Peyer's patch (tissue), 4 donors: ENCODE measurements around the gene DCC. TPM values are rescaled to one million over a fixed set of nuclear protein-coding genes. Genes with fewer than 3 reads are reported as not detected.

Experiments used
- DNase-seq, 3 donors: peaks; one replicate each; pipeline ENCODE4 v3.0.0-alpha.2; 2017 to 2019
- H3K27ac ChIP-seq, 4 donors: fragments of 200-600 bp; sonication (generic); one replicate each; pipeline ENCODE4 v1.5.1; 2016 to 2019
- H3K27me3 ChIP-seq, 2 donors: fragments of 200-600 bp; sonication (generic); one replicate each; pipeline ENCODE4 v1.5.1; 2019
- H3K36me3 ChIP-seq, 3 donors: fragments of 200-600 bp; sonication (generic); one replicate each; pipeline ENCODE4 v1.5.1; 2016 to 2019
- H3K4me1 ChIP-seq, 4 donors: fragments of 200-600 bp; sonication (generic); one replicate each; pipeline ENCODE4 v1.5.1; 2016 to 2019
- H3K4me3 ChIP-seq, 4 donors: fragments of 200-600 bp; sonication (generic); 1 replicate in 3 of 4; 2 replicates in 1 of 4; pipeline ENCODE4 v1.5.1; 2016 to 2019; ENCODE audit warnings: mild to moderate bottlenecking in 1 of 4
- H3K9me3 ChIP-seq, 4 donors: fragments of 200-600 bp; sonication (generic); one replicate each; pipeline ENCODE4 v1.5.1; 2016 to 2019; ENCODE audit warnings: mild to moderate bottlenecking in 1 of 4
- POLR2A ChIP-seq, 2 donors: fragments of 450-650 bp; IDR thresholded peaks; one replicate each; pipeline ENCODE4 v1.5.1; 2017; ENCODE audit warnings: antibody characterized with exemption in 2 of 2, mild to moderate bottlenecking in 2 of 2, moderate library complexity in 2 of 2
- total RNA-seq, 4 donors: library from RNA; depleted of rRNA; stranded (reverse); fragments of >200 nt; gene quantifications; one replicate each; pipeline ENCODE4 v1.1.0, GENCODE V29; 2016
- TF ChIP-seq, protein P1 (sequence below), 6 experiments: fragments of 450-650 bp in 4 of 6; fragments of 200-600 bp in 2 of 6; sonication (generic) in 1 of 6; IDR thresholded peaks; one replicate each; pipeline ENCODE4 v1.5.1; 2017 to 2019; ENCODE audit warnings: antibody characterized with exemption in 6 of 6, mild to moderate bottlenecking in 3 of 6, moderate library complexity in 1 of 6

DCC gene
- total RNA-seq, 4 donors from 2014 or later: 0.13 TPM; not detected in 3

DNA sequence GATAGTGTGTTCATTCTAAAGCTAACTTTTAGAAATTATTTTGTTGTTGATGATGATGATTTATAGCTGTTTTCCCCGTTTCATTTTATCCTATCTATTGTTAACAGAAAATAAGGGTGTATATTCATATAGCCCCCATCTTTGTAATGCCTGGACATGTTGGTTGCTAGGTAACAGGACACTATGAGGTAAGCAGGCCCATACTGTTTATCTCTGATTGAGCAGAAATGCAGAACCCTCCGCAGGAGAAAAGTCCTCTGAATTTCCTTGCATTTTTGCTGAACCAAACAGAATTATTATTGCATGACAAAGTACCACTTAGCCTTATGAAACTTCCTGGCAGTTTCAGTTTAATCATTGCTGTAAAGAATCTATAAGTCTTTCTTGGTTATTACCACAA, 339.4 kb downstream of the DCC start:
- Histone ChIP-seq H3K27me3 (no peaks in the 10 kb centered on the region), H3K36me3 (no peaks in the 10 kb centered on the region), H3K27ac (no peak overlapping the region), H3K4me1 (no peaks in the 10 kb centered on the region), H3K4me3 (no peak overlapping the region), H3K9me3 (no peaks in the 10 kb centered on the region)
- TF ChIP-seq POLR2A (IDR thresholded peaks at IDR 0.05): no peak
- TF ChIP-seq, protein P1, sequence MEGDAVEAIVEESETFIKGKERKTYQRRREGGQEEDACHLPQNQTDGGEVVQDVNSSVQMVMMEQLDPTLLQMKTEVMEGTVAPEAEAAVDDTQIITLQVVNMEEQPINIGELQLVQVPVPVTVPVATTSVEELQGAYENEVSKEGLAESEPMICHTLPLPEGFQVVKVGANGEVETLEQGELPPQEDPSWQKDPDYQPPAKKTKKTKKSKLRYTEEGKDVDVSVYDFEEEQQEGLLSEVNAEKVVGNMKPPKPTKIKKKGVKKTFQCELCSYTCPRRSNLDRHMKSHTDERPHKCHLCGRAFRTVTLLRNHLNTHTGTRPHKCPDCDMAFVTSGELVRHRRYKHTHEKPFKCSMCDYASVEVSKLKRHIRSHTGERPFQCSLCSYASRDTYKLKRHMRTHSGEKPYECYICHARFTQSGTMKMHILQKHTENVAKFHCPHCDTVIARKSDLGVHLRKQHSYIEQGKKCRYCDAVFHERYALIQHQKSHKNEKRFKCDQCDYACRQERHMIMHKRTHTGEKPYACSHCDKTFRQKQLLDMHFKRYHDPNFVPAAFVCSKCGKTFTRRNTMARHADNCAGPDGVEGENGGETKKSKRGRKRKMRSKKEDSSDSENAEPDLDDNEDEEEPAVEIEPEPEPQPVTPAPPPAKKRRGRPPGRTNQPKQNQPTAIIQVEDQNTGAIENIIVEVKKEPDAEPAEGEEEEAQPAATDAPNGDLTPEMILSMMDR (IDR thresholded peaks at IDR 0.05): no peak
- no peak for DNase-seq

DNA sequence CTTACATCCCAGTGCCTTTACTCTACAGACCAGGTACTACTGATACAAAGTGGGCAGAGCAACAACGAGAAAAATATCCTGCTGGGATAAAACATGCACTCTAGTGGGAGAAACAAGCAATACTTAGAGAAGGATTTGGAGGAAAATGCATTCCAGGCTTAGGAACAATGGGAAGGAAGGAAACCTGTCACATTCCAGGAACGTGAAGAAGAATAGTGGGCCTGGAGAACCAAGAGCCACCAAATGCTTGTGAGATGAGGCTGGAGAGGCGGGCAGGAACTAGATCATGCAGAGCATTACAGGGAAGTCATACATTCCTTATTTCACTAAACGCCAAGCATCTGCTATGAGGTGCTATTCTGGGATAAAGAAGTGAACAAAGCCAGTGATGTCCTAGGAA, 342.3 kb downstream of the DCC start:
- Histone ChIP-seq H3K9me3 (no peaks in the 10 kb centered on the region), H3K27ac (no peak overlapping the region), H3K36me3 (no peaks in the 10 kb centered on the region), H3K4me1 (no peaks in the 10 kb centered on the region), H3K4me3 (no peak overlapping the region), H3K27me3 (no peaks in the 10 kb centered on the region)
- TF ChIP-seq, protein P1 (IDR thresholded peaks at IDR 0.05): no peak
- TF ChIP-seq POLR2A (IDR thresholded peaks at IDR 0.05): no peak
- no peak for DNase-seq

DNA sequence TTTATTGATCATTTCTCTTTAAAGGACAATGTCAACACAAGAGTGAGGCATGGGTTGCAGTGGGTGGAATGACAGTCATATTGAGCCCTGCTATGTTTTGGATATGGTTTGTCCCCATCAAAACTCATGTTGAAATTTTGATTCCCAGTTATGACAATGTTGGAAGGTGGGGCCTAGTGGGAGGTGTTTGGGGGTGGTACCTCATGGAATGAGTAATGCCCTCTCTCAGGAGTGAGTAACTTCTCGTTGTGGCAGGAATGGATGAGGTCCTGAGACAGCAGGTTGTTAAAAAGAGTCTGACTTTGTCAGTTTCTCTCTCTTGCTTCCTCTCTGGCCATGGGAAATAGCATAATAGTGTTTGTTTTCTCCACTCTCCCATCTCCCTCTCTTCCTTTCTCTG, 345.3 kb downstream of the DCC start:
- Histone ChIP-seq H3K27ac (no peak overlapping the region), H3K4me1 (no peaks in the 10 kb centered on the region), H3K36me3 (no peaks in the 10 kb centered on the region), H3K4me3 (no peak overlapping the region), H3K27me3 (no peaks in the 10 kb centered on the region), H3K9me3 (no peaks in the 10 kb centered on the region)
- DNase-seq: no peak
- TF ChIP-seq, protein P1 (IDR thresholded peaks at IDR 0.05): no peak
- no peak for TF ChIP-seq POLR2A (IDR thresholded peaks at IDR 0.05)

DNA sequence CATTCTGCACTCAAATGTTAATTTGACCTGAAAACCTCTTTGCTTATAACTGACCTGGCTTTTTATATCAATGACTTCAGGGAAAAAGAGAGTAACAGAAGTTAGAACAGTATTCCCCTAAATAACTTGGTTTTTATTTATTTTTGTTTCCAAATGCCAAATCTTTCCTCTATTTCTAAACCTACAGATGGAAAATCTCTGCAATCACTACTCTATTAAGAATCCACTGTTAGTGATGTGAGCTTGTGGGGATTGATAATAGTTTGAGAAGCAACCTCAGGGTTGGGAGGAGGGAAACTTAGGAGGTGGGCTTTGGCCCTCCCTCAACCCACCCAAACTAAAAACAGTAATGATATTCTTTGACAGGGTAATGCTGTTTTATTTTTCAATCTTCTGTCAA, 351.8 kb downstream of the DCC start:
- Histone ChIP-seq H3K27me3 (no peaks in the 10 kb centered on the region), H3K27ac (no peak overlapping the region), H3K9me3 (no peaks in the 10 kb centered on the region), H3K4me1 (no peaks in the 10 kb centered on the region), H3K36me3 (no peaks in the 10 kb centered on the region), H3K4me3 (no peak overlapping the region)
- no peak for TF ChIP-seq POLR2A (IDR thresholded peaks at IDR 0.05)
- TF ChIP-seq, protein P1 (IDR thresholded peaks at IDR 0.05): no peak
- no peak for DNase-seq

DNA sequence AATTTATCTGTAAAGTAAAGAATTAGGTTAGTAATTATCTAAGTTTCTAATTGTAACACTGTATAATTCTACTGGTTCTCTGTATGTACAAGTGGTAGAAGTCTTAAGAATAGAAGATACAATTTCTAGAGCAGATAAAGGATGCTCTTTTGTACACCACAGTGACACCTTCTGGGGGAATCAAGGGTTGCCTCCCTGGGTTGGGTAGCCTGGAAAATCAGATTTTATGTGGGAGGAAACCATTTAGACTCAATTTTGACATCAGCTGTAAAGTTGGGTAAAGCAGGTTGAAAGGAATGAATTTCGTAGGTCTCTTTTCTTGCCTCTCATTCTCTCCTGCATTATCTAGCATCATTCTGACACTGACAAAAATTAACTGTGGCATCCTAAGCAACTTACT, 354.8 kb downstream of the DCC start:
- Histone ChIP-seq H3K9me3 (no peaks in the 10 kb centered on the region), H3K27me3 (no peaks in the 10 kb centered on the region), H3K36me3 (no peaks in the 10 kb centered on the region), H3K27ac (no peak overlapping the region), H3K4me3 (no peak overlapping the region), H3K4me1 (no peaks in the 10 kb centered on the region)
- no peak for DNase-seq
- no peak for TF ChIP-seq POLR2A (IDR thresholded peaks at IDR 0.05)
- TF ChIP-seq, protein P1 (IDR thresholded peaks at IDR 0.05): peak in 3 of 6 experiments; percentile 22 to 34 (median 28)

GRCh38 chr18:52700116-52700515, 360.1 kb downstream of the DCC start:
- no peak for DNase-seq
- Histone ChIP-seq H3K27ac (no peak overlapping the region), H3K4me3 (no peak overlapping the region), H3K9me3 (no peaks in the 10 kb centered on the region), H3K4me1 (peaks cover 0 to 4% (median 0%) of the 10 kb centered on the region in 4 donors), H3K36me3 (no peaks in the 10 kb centered on the region), H3K27me3 (no peaks in the 10 kb centered on the region)
- TF ChIP-seq, protein P1 (IDR thresholded peaks at IDR 0.05): no peak
- TF ChIP-seq POLR2A (IDR thresholded peaks at IDR 0.05): no peak
